Subcutaneous adipose tissue (tissue), 4 donors: ENCODE results near the gene PARVB. TPM values are rescaled to one million over a fixed set of nuclear protein-coding genes. Genes with fewer than 3 reads are reported as not detected.

ENCODE experiments used
- total RNA-seq, 4 donors: library from RNA; depleted of rRNA; stranded (reverse); fragments of >200 nt; gene quantifications; one replicate each; pipeline ENCODE4 v1.1.0, GENCODE V29; 2016
- TF ChIP-seq, protein P1 (sequence below): fragments of 450-650 bp; IDR thresholded peaks from one replicate; pipeline ENCODE4 v1.5.1; 2016; ENCODE audit warnings: low read depth, mild to moderate bottlenecking, control low read depth, antibody characterized with exemption, moderate library complexity

Gene PARVB
- total RNA-seq, 4 donors from 2014 or later = 47.8 to 175 (median 52.8) TPM

DNA sequence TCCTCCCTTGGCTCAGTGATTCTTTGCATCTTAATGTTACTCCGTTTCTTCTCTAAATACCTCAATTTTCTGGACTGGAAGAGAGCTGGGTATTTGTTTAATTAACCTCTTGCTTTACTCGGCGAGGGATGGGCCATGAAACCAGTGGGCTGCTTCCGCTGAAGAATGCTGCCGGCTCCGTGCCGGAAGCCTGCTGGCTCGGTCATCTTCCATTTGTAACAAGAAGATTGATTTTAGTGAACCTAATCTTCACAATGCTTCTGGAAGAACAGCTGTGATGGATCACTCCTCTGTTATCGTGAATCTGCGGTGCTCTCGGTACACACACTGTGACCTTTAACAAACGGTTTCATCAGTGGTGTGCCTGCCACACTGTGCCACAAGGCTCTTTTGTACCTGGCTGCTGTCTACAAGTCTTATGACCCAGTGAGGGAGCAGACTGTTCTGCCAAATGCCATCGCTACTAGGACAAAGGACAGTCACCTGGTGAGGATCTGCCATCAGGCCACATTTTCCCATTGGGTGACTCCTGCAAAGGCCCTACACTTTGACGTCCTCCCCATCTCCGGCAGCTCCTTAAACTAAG, 25.3 kb upstream of the PARVB start:
- TF ChIP-seq, protein P1, sequence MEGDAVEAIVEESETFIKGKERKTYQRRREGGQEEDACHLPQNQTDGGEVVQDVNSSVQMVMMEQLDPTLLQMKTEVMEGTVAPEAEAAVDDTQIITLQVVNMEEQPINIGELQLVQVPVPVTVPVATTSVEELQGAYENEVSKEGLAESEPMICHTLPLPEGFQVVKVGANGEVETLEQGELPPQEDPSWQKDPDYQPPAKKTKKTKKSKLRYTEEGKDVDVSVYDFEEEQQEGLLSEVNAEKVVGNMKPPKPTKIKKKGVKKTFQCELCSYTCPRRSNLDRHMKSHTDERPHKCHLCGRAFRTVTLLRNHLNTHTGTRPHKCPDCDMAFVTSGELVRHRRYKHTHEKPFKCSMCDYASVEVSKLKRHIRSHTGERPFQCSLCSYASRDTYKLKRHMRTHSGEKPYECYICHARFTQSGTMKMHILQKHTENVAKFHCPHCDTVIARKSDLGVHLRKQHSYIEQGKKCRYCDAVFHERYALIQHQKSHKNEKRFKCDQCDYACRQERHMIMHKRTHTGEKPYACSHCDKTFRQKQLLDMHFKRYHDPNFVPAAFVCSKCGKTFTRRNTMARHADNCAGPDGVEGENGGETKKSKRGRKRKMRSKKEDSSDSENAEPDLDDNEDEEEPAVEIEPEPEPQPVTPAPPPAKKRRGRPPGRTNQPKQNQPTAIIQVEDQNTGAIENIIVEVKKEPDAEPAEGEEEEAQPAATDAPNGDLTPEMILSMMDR = no peak

DNA sequence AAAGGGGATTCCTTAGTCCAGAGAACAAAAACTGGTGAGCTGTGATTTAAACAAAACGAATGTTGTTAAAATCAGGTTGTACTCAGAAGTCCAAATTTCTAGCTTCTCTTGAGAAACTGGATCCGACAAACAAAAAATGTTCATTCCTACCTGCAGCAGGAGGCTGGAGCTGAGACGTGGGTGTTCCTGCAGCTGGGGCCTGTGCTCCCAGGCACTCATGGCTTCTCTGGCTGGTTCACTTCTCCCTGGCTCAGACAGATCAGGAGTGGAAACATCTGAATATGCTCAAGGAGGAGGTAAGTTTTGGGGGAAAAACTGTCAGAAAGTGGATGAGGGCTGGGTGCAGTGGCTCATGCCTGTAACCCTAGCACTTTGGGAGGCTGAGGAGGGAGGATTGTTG, 24.7 kb upstream of the PARVB start:
- TF ChIP-seq, protein P1 = no peak

DNA sequence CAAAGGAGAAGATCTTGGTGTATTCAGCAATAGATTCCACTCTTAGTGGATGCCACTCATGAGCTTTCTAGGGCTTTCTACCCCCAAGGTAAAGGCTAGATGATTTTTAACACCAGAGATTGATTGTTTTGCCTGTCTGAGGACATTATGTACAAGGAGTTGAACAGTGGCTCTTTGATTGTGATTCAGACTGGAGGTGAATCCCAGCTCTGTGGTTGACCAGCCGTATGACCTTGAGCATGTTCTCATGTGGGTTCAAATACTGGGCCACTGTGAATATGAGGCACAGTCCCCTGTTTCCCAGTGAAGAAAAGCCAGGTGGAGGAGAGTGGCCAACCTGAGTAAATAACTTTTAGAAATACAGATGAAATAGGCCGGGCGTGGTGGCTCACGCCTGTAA, 24.0 kb upstream of the PARVB start:
- TF ChIP-seq, protein P1 = no peak

DNA sequence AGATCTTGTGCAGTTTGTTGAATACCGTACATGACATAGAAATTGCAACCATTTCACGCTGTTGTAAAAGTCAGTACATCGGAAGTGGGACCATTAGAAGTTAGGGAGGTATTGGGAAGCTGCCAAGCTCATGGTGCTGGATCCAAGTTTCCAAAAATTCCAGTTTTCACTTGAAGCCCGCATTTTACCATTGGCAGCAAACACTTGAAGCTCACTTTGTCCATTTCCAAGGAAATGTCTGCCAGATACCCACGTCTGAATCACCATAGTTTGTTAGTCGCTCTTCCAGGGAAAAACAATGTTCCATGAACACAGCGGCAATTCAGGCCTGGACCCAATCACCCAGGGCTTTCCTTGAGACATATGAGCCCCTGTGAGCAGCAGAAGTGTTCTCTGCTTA, 22.6 kb upstream of the PARVB start:
- TF ChIP-seq, protein P1 = no peak

DNA sequence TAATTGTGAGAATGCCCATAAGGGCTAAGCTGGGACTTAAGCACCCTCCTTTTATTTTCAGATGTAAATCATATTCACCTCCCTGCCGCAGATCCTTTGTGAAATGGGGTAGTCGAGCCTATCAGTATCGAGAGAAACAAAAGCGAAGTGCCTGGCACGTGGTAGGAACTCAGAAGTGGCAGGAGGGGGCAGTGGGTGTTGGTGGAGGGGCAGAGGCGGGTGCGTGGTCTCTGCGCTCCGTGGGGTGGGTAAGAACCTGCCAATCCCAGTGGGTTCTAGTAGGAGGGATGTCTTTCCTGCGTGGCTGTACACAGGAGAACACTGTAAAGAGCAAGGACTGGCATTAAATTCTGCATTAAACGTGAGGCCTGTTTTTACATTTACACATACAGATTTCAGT, 21.8 kb upstream of the PARVB start:
- TF ChIP-seq, protein P1 = no peak

DNA sequence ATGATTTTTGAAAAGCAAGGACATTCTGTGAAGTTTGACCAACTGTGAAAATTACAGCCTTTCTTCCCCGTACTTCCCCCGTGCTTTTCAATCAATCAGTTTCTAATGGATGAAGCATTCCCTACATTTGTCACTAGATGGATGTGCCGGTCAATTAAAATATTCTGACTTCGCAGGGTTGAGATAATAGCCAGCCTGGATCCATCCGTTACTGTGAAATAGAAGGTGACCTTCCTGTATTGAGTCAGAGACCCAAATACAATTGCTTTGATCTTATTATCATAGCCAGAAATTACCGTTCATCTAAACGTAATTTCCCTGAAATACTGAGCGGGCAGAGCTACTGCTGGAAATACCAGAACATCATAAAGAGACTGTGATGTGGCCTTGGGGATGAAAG, 21.1 kb upstream of the PARVB start:
- TF ChIP-seq, protein P1 = no peak

DNA sequence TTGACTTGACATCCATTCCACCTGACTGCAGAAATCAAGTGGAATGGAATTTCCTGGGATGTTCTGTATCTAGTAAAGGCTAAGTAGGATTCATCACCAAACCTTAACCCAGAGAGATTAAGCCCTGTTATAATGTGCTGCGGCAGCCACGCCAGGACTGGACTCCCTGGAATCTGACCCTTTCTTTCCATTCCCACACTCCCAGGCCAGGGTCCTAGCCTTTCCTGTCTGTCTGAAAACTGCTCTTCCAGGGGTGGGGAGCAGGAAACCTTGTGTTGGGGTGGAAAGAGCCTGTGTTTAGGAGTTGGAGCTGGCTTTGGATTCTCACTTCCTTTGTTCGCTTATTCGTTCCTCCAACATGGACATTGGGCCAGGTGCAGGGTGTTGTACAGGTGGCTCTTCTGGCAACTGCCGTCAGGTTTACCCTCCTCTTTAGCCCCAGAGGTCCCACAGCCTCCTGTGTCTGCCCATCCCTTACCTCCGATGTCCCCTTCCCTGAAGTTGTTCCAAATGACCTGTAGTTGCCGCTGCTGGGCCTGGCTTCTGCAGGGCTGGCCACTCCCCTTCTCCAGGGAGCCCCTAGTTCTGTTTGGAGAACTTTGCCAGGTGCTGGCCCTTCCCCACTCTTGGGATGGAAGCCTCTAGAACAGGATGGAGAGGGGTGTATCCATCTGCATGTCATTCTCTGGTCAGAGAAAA, 20.5 kb upstream of the PARVB start:
- TF ChIP-seq, protein P1 = no peak
